ENCODE data around the gene COL9A3.
A peak's percentile ranks its signal among the peaks of the same experiment; 100 is the strongest.

COL9A3 gene

GRCh38 chr20:62816884-62817873, at the start of gene COL9A3:
Gene COL9A3 (plus strand): TSS chr20:62817050. CDS start chr20:62817065, 15 bp downstream.
- DNase-seq: no peak

- no peak for DNase-seq
Measured at GRCh38 chr20:62768234-62768546, 48.7 kb upstream of the COL9A3 start.

- DNase-seq: no peak
Measured at GRCh38 chr20:62768551-62769287, 48.1 kb upstream of the COL9A3 start.

- DNase-seq: no peak
Measured at GRCh38 chr20:62769346-62770071, 47.3 kb upstream of the COL9A3 start.

- no peak for DNase-seq
Measured at GRCh38 chr20:62770111-62770910, 46.5 kb upstream of the COL9A3 start.

- no peak for DNase-seq
Measured at GRCh38 chr20:62770916-62771315, 45.9 kb upstream of the COL9A3 start.

GRCh38 chr20:62771396-62772102, 45.3 kb upstream of the COL9A3 start:
- DNase-seq: no peak

GRCh38 chr20:62772103-62772611, 44.7 kb upstream of the COL9A3 start:
- no peak for DNase-seq

GRCh38 chr20:62772619-62772989, 44.2 kb upstream of the COL9A3 start:
- no peak for DNase-seq

- no peak for DNase-seq
Measured at GRCh38 chr20:62772990-62773844, 43.6 kb upstream of the COL9A3 start.

GRCh38 chr20:62773845-62774714, 42.8 kb upstream of the COL9A3 start:
- no peak for DNase-seq

GRCh38 chr20:62774762-62775161, 42.1 kb upstream of the COL9A3 start:
- peak in 1 of 2 experiments; percentile 40 for DNase-seq

- no peak for DNase-seq
Measured at GRCh38 chr20:62775206-62775605, 41.6 kb upstream of the COL9A3 start.

- DNase-seq: no peak
Measured at GRCh38 chr20:62776035-62776691, 40.7 kb upstream of the COL9A3 start.

- peak; percentile 56 to 66 for DNase-seq
Measured at GRCh38 chr20:62776692-62777527, 39.9 kb upstream of the COL9A3 start.

- DNase-seq: no peak
Measured at GRCh38 chr20:62777528-62777830, 39.4 kb upstream of the COL9A3 start.

- no peak for DNase-seq
Measured at GRCh38 chr20:62778058-62778457, 38.8 kb upstream of the COL9A3 start.

Measured in stimulated activated CD4-positive, alpha-beta T cell treated with anti-CD3 and anti-CD28 coated beads, Interleukin-4, amount 100 ng/mL, for 4 hours (primary cell).